Left lung (tissue), 10 donors: ENCODE results near the gene MAP3K7CL. TPM values are rescaled to one million over a fixed set of nuclear protein-coding genes. Genes with fewer than 3 reads are reported as not detected.

Experiments
- ATAC-seq: fragments of 200-7000 bp; cut with Tn5 transposase; one replicate; pipeline ENCODE4 v1.9.1; 2020; ENCODE audit warnings: moderate library complexity
- DNase-seq, 4 donors: peaks; one replicate each; pipeline ENCODE4 v3.0.0-alpha.2; 2013 to 2020
- H3K27ac ChIP-seq, 2 donors: fragments of 200-600 bp; sonication (generic) in 1 of 2; one replicate each; pipeline versions ENCODE4 v1.5.0 to v1.8.0; 2020 to 2021
- H3K27me3 ChIP-seq, 2 donors: fragments of 200-600 bp; sonication (generic) in 1 of 2; one replicate each; pipeline versions ENCODE4 v1.5.0 to v1.8.0; 2020 to 2021
- H3K36me3 ChIP-seq, 2 donors: fragments of 200-600 bp; sonication (generic) in 1 of 2; one replicate each; pipeline versions ENCODE4 v1.5.0 to v1.8.0; 2020 to 2021
- H3K4me1 ChIP-seq, 2 donors: fragments of 200-600 bp; one replicate each; pipeline ENCODE4 v1.8.0; 2021
- H3K4me3 ChIP-seq, 2 donors: fragments of 200-600 bp; sonication (generic) in 1 of 2; one replicate each; pipeline versions ENCODE4 v1.5.0 to v1.8.0; 2020 to 2021; ENCODE audit warnings: mild to moderate bottlenecking in 1 of 2
- H3K9me3 ChIP-seq, 2 donors: fragments of 200-600 bp; sonication (generic) in 1 of 2; one replicate each; pipeline versions ENCODE4 v1.5.0 to v1.8.0; 2020 to 2021
- intact Hi-C, 2 donors: fragments of 100-400 bp; cut with DNase I; formaldehyde crosslinking; loops; one replicate each; pipeline versions ENCODE4 v1.11.2 to v1.14.2; 2022
- polyA plus RNA-seq, 6 donors: library from polyadenylated mRNA; unstranded; fragments of 120-200 nt; gene quantifications; one replicate each; pipeline ENCODE4 v1.2.1, GENCODE V29; 2013; ENCODE audit not compliant: insufficient read length in 6 of 6
- total RNA-seq, 2 donors: library from RNA; stranded (reverse); fragmentation: NEBNext Ultra II Directional; extraction: Animal tissue kit (Norgen Biotek cat#: 25700); gene quantifications; one replicate each; pipeline ENCODE4 v1.2.1, GENCODE V29; 2021
- TF ChIP-seq, protein P1 (sequence below), 2 donors: fragments of 200-600 bp; sonication (generic) in 1 of 2; IDR thresholded peaks; one replicate each; pipeline versions ENCODE4 v1.5.0 to v1.8.0; 2021; ENCODE audit warnings: antibody characterized with exemption in 2 of 2
- donor health status: DM: no; HTN: yes; CAD: no.
- donor health status: DM: no; HTN: no; CAD: no.

MAP3K7CL gene
- total and polyA plus RNA-seq, 8 donors: 5.0 to 8.5 (median 6.8) TPM

DNA sequence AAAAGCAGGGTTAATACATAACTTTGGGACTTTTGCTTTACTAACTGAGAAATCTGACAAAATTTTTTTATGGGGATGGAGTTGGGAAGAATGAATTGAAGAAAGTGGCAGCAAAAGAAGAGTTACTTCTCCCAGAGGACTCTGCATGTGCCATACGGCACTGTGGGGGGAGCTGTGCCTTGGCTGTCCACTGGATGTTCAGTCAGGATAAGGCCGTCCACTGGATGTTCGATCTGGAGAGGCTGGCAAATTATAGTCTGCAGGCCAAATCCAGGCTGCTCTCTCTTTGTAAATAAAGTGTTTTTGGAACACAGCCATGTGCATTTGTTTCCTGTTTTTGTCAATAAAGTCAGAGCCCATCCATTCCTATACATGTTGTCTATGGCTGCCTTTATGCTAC, 4.5 kb upstream of the MAP3K7CL start:
- Histone ChIP-seq H3K4me1 (no peaks in the 10 kb centered on the region), H3K27ac (no peak overlapping the region), H3K27me3 (no peaks in the 10 kb centered on the region), H3K36me3 (no peaks in the 10 kb centered on the region), H3K4me3 (no peak overlapping the region), H3K9me3 (no peaks in the 10 kb centered on the region)
- intact Hi-C loops: no loop called here
- TF ChIP-seq, protein P1, sequence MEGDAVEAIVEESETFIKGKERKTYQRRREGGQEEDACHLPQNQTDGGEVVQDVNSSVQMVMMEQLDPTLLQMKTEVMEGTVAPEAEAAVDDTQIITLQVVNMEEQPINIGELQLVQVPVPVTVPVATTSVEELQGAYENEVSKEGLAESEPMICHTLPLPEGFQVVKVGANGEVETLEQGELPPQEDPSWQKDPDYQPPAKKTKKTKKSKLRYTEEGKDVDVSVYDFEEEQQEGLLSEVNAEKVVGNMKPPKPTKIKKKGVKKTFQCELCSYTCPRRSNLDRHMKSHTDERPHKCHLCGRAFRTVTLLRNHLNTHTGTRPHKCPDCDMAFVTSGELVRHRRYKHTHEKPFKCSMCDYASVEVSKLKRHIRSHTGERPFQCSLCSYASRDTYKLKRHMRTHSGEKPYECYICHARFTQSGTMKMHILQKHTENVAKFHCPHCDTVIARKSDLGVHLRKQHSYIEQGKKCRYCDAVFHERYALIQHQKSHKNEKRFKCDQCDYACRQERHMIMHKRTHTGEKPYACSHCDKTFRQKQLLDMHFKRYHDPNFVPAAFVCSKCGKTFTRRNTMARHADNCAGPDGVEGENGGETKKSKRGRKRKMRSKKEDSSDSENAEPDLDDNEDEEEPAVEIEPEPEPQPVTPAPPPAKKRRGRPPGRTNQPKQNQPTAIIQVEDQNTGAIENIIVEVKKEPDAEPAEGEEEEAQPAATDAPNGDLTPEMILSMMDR (IDR thresholded peaks at IDR 0.05): no peak
- ATAC-seq (no peak), DNase-seq (no peak)

DNA sequence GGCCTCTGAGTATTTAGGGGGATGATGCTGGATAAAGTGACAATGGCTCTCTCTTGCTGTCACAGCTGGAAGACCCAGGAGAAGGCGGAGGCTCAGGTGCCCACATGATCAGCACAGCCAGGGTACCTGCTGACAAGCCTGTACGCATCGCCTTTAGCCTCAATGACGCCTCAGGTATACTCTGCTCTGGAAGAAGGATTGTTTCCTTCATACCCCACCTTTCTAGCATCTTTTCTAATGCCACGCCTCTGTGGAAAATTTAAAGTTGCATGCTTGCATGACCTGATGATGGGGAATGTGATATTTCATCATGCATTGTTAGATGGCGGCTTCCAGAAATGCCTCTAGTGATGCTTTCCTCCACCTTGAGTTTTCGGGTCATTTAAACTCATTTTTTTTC, 2.8 kb downstream of the MAP3K7CL start:
- intact Hi-C loops: no loop called here
- H3K36me3 ChIP-seq: no peaks in the 10 kb centered on the region
- no peak overlapping the region for H3K27ac ChIP-seq
- TF ChIP-seq, protein P1 (IDR thresholded peaks at IDR 0.05): no peak
- ATAC-seq (no peak), DNase-seq (no peak)
- no peaks in the 10 kb centered on the region for H3K4me1 ChIP-seq
- H3K4me3 ChIP-seq: no peak overlapping the region
- H3K27me3 ChIP-seq: no peaks in the 10 kb centered on the region
- no peaks in the 10 kb centered on the region for H3K9me3 ChIP-seq

DNA sequence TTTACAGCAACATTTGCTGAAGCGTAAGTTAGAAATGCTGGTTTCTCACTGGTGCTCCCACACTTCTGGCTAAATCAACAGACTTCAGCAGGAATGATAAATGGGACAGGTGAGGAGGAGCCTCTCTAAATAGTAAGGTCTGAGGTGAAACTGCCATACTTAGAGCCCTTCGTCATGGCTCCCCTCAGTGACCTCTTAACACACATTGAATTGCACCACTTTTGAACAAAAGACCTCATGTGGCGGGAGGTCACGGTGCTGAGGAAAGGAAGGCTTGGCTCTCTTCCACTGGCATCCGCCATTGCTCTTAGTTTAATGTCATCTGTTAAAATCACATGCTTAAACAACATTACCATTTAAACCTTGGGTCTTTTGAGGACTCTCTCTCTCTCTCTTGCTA, 3.4 kb downstream of the MAP3K7CL start:
- no peak for DNase-seq
- Histone ChIP-seq H3K27me3 (no peaks in the 10 kb centered on the region), H3K9me3 (no peaks in the 10 kb centered on the region), H3K27ac (no peak overlapping the region), H3K4me3 (no peak overlapping the region), H3K36me3 (no peaks in the 10 kb centered on the region), H3K4me1 (no peaks in the 10 kb centered on the region)
- TF ChIP-seq, protein P1 (IDR thresholded peaks at IDR 0.05): no peak
- ATAC-seq: no peak
- intact Hi-C loops: no loop called here

DNA sequence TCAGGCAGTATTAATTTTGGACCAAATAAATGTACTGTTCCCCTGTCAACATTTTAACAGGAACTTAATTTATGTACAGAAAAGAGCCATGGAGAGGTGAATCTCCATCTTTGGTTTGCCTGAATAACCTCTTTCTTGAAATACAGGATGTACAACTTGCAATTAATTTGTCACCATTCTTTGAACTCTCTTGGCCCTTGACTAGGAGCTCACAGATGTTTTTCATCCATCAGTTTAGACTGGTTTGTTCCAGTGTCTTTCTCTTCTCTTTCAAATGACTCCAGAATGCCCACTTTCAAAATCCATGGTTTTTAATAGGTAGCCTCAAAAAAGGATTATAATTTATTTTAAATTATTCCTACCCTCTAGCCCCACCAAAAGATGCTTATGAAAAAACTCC, 5.0 kb downstream of the MAP3K7CL start:
- intact Hi-C loops: no loop called here
- Histone ChIP-seq H3K4me1 (no peaks in the 10 kb centered on the region), H3K4me3 (no peak overlapping the region), H3K27ac (no peak overlapping the region), H3K36me3 (no peaks in the 10 kb centered on the region), H3K9me3 (no peaks in the 10 kb centered on the region), H3K27me3 (no peaks in the 10 kb centered on the region)
- DNase-seq (no peak), ATAC-seq (no peak)
- TF ChIP-seq, protein P1 (IDR thresholded peaks at IDR 0.05): no peak

DNA sequence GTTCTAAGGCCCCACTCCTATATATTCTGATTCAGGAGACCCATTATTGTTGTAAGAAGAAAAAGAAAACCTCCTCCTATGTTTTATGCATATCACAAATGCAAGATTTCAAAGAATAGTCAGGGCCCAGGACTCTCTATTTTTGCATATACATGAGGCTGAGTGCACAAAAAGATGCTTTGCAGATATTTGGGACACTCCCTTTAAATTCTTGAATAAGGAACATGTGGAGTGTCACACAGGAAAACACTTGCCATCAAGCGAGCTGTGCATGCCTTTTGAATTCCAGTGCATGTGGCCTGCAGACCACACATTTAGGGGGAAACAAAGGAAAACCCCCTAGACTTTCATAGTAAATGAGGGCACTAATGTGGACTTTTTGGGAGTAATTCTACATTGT, 5.6 kb downstream of the MAP3K7CL start:
- Histone ChIP-seq H3K4me1 (no peaks in the 10 kb centered on the region), H3K9me3 (no peaks in the 10 kb centered on the region), H3K27ac (no peak overlapping the region), H3K27me3 (no peaks in the 10 kb centered on the region), H3K4me3 (no peak overlapping the region), H3K36me3 (no peaks in the 10 kb centered on the region)
- TF ChIP-seq, protein P1 (IDR thresholded peaks at IDR 0.05): no peak
- DNase-seq: no peak
- intact Hi-C loops: no loop called here
- no peak for ATAC-seq
